Mucosa of descending colon (tissue), 3 donors: ENCODE results near the gene RPTOR. TPM values are rescaled to one million over a fixed set of nuclear protein-coding genes. Genes with fewer than 3 reads are reported as not detected.

Experiments
- ATAC-seq: fragments of 200-7000 bp; cut with Tn5 transposase; one replicate; pipeline ENCODE4 v1.9.1; 2020; ENCODE audit warnings: mild to moderate bottlenecking, moderate library complexity
- DNase-seq, 3 donors: peaks; one replicate each; pipeline ENCODE4 v3.0.0-alpha.2; 2020
- H3K36me3 ChIP-seq: fragments of 200-600 bp; one replicate; pipeline ENCODE4 v1.8.0; 2021; ENCODE audit warnings: low read depth, mild to moderate bottlenecking
- H3K4me1 ChIP-seq: fragments of 200-600 bp; one replicate; pipeline ENCODE4 v1.8.0; 2021; ENCODE audit warnings: low read depth, mild to moderate bottlenecking
- H3K4me3 ChIP-seq: fragments of 200-600 bp; one replicate; pipeline ENCODE4 v1.8.0; 2021; ENCODE audit warnings: mild to moderate bottlenecking
- H3K9me3 ChIP-seq: fragments of 200-600 bp; one replicate; pipeline ENCODE4 v1.8.0; 2021; ENCODE audit warnings: mild to moderate bottlenecking
- CTCF ChIP-seq: fragments of 200-600 bp; IDR thresholded peaks from one replicate; pipeline ENCODE4 v1.8.0; 2022; ENCODE audit warnings: antibody characterized with exemption, mild to moderate bottlenecking
- intact Hi-C, 2 donors: fragments of 100-400 bp; cut with DNase I in 1 of 2; cut with micrococcal nuclease in 1 of 2; formaldehyde crosslinking; loops; one replicate each; pipeline versions ENCODE4 v1.11.0 to v1.11.1; 2022; cut with DNase I, micrococcal nuclease
- total RNA-seq, 3 donors: library from RNA; stranded (reverse); fragmentation: NEBNext Ultra II Directional in 2 of 3; extraction: Animal tissue kit (Norgen Biotek cat#: 25700) in 2 of 3; gene quantifications; one replicate each; pipeline versions ENCODE4 v1.2.1 to v1.2.4, GENCODE V29; 2021 to 2023
- donor health status: DM: no; HTN: no; CAD: no; lungs with moderate emphysema.
- donor health status: DM: no; HTN: no; CAD: no.
- donor health status: DM: no; HTN: yes; CAD: no.

The RPTOR gene
- total RNA-seq, 3 donors from 2014 or later = 30.5 to 44.4 (median 37.2) TPM

GRCh38 chr17:81003711-81004475, 459.3 kb downstream of the RPTOR start:
- intact Hi-C loops = no loop called here
- H3K36me3 ChIP-seq = peaks cover 4% of the 10 kb centered on the region
- H3K4me3 ChIP-seq = no peak overlapping the region
- DNase-seq (peak; percentile 56 to 76 (median 60)), ATAC-seq (peak; percentile 28)
- peaks cover 53% of the 10 kb centered on the region for H3K4me1 ChIP-seq
- TF ChIP-seq CTCF = no peak
- H3K9me3 ChIP-seq = no peaks in the 10 kb centered on the region

GRCh38 chr17:81006891-81007290, 462.3 kb downstream of the RPTOR start:
- DNase-seq (no peak), ATAC-seq (no peak)
- intact Hi-C loops = no loop called here
- no peak for TF ChIP-seq CTCF
- no peaks in the 10 kb centered on the region for H3K36me3 ChIP-seq
- no peak overlapping the region for H3K4me3 ChIP-seq
- peaks cover 25% of the 10 kb centered on the region for H3K4me1 ChIP-seq
- peaks cover 4% of the 10 kb centered on the region for H3K9me3 ChIP-seq

- peaks cover 14% of the 10 kb centered on the region for H3K4me1 ChIP-seq
- ATAC-seq (no peak), DNase-seq (peak in 1 of 3 donors; percentile 10)
- H3K4me3 ChIP-seq = no peak overlapping the region
- intact Hi-C loops = no loop called here
- peaks cover 4% of the 10 kb centered on the region for H3K9me3 ChIP-seq
- TF ChIP-seq CTCF = no peak
- no peaks in the 10 kb centered on the region for H3K36me3 ChIP-seq
Observed at GRCh38 chr17:81008140-81008539, 463.5 kb downstream of the RPTOR start.

- peak in 2 of 3 donors; percentile 22 for DNase-seq
- H3K4me1 ChIP-seq = peaks cover 6% of the 10 kb centered on the region
- ATAC-seq = no peak
- no peak for TF ChIP-seq CTCF
- H3K9me3 ChIP-seq = peaks cover 4% of the 10 kb centered on the region
- H3K4me3 ChIP-seq = no peak overlapping the region
- intact Hi-C loops = no loop called here
- no peaks in the 10 kb centered on the region for H3K36me3 ChIP-seq
Observed at GRCh38 chr17:81009136-81009535, 464.5 kb downstream of the RPTOR start.

GRCh38 chr17:81010935-81011334, 466.3 kb downstream of the RPTOR start:
- no peak overlapping the region for H3K4me3 ChIP-seq
- H3K36me3 ChIP-seq = no peaks in the 10 kb centered on the region
- H3K9me3 ChIP-seq = peaks cover 4% of the 10 kb centered on the region
- intact Hi-C loops = no loop called here
- ATAC-seq (no peak), DNase-seq (no peak)
- H3K4me1 ChIP-seq = no peaks in the 10 kb centered on the region
- no peak for TF ChIP-seq CTCF
